Astrocyte of the cerebellum (primary cell): ENCODE measurements around the gene TLX3.

ENCODE experiments used
- DNase-seq: peaks from one replicate; pipeline ENCODE4 v3.0.0-alpha.2; 2011; ENCODE audit warnings: low read depth
- H3K4me3 ChIP-seq: 2 replicates; pipeline ENCODE4 v1.5.1; 2011; ENCODE audit warnings: mild to moderate bottlenecking, low read depth, low read length, moderate library complexity
- in situ Hi-C: cut with HindIII; loops from 2 replicates; pipeline ENCODE4 v1.10.0; 2017; ENCODE audit warnings: low sequenced_read_pairs
- TF ChIP-seq, protein P1 (sequence below): IDR thresholded peaks from 2 replicates; pipeline ENCODE4 v1.5.1; 2012; ENCODE audit warnings: low read length, low read depth, moderate library complexity, mild to moderate bottlenecking; ENCODE audit errors: missing control alignments

TLX3 gene

DNA sequence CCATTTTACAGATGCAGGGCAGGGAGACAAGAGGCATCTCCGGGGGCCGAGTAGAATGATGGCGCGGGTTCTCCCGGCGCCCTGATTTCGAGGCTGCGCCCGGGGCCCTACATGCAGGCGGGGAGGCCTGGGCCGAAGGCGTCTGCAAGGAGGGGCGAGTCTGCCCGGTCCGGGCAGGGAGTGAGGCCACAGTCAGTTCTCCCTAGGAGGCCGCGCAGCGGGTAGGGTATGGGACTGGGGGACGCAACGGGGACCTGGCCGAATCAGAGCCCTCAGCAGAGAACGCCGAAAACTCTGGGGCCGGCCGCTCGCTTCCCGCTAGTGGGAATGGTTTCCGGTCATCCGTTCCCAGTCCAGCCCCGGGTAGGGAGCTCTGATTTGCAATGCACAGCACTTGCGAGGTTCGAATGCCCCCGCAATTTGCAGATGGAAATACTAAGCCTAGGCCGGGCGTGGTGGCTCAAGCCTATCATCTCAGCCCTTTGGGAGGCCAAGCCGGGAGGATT is 6.4 kb downstream of the TLX3 start:
- TF ChIP-seq, protein P1, sequence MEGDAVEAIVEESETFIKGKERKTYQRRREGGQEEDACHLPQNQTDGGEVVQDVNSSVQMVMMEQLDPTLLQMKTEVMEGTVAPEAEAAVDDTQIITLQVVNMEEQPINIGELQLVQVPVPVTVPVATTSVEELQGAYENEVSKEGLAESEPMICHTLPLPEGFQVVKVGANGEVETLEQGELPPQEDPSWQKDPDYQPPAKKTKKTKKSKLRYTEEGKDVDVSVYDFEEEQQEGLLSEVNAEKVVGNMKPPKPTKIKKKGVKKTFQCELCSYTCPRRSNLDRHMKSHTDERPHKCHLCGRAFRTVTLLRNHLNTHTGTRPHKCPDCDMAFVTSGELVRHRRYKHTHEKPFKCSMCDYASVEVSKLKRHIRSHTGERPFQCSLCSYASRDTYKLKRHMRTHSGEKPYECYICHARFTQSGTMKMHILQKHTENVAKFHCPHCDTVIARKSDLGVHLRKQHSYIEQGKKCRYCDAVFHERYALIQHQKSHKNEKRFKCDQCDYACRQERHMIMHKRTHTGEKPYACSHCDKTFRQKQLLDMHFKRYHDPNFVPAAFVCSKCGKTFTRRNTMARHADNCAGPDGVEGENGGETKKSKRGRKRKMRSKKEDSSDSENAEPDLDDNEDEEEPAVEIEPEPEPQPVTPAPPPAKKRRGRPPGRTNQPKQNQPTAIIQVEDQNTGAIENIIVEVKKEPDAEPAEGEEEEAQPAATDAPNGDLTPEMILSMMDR: no peak
- in situ Hi-C loops: no loop called here
- no peak for DNase-seq
- no peak overlapping the region for H3K4me3 ChIP-seq

GRCh38 chr5:171315925-171316257 is 6.8 kb downstream of the TLX3 start:
- no peak for DNase-seq
- in situ Hi-C loops: no loop called here
- TF ChIP-seq, protein P1: no peak
- no peak overlapping the region for H3K4me3 ChIP-seq

GRCh38 chr5:171316258-171317121 is 7.4 kb downstream of the TLX3 start:
- H3K4me3 ChIP-seq: no peak overlapping the region
- TF ChIP-seq, protein P1: no peak

DNA sequence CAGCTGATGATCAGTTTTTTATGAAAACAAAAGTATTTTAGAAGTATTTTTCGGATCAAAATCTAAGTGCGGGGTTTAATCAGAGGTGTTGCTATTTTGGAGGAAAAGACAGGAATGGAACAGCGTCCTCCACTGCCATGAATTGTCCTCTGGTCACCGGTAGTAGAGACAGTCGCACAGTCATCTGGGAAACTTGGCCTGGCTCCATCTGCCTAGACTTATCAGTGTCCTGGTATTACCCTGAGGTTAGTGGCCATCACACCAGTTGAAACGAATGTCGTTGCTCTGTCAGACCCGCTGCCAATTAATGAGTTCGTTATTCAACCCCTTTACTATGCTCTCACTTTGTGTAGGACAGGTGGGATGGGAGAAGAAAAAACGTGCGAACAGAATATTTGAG is 8.2 kb downstream of the TLX3 start:
- H3K4me3 ChIP-seq: no peak overlapping the region
- no peak for DNase-seq
- TF ChIP-seq, protein P1: no peak
- in situ Hi-C loops: no loop called here

More at GRCh38 chr5:171316258-171317121, 7.4 kb downstream of the TLX3 start:
- no peak for DNase-seq
- in situ Hi-C loops: no loop called here

DNA sequence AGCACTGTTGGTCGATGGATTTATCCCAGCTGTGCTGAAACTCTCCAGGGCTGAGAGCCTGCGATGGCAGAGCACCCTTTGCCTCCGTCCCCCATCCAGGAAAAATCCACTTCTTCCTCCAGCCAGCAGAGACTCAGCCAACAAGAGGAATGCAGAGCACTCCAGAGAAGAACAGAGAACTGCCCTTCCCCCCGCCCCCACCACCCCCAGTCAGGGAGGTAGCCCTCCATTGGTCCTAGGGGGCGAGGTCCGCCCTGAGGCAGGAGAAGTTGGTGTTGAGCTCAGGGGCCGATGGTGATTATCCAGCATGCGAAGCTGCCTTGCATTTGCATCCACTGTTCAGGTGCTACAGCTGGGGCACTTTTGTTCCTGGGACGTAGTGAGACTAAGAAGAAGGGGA is 9.0 kb downstream of the TLX3 start:
- no peak overlapping the region for H3K4me3 ChIP-seq
- TF ChIP-seq, protein P1: no peak
- DNase-seq: no peak
- in situ Hi-C loops: no loop called here

DNA sequence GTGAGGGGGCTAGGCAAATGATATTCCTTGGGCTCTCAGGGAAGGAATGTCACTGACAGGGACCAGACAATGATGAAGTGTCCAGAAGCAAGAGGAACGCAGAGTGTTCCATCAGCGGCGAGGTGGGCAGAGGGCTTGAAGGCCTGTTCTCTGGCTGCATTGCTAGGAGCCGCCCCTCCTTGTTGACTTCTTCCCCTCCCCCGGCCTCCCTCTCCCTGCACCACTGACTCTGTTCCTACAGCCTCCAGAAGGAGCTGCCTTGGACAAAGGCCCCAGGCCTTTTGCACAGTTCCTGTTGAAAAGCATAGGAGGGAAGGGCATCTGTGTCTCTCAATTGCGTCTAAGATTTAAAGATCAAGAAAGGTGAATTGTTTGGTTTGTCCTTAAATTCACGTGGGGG is 12.4 kb downstream of the TLX3 start:
- no peak overlapping the region for H3K4me3 ChIP-seq
- DNase-seq: no peak
- TF ChIP-seq, protein P1: no peak
- in situ Hi-C loops: no loop called here
